SH-SY5Y (cell line): ENCODE measurements around the gene MED27.

Experiments used
- GATA2 ChIP-seq: IDR thresholded peaks from 2 replicates; pipeline ENCODE4 v1.6.1; 2011; ENCODE audit warnings: mild to moderate bottlenecking, low read depth, low read length
- GATA3 ChIP-seq: IDR thresholded peaks from 2 replicates; pipeline ENCODE4 v1.6.1; 2011; ENCODE audit warnings: low read depth, mild to moderate bottlenecking, low read length, moderate library complexity

DNA sequence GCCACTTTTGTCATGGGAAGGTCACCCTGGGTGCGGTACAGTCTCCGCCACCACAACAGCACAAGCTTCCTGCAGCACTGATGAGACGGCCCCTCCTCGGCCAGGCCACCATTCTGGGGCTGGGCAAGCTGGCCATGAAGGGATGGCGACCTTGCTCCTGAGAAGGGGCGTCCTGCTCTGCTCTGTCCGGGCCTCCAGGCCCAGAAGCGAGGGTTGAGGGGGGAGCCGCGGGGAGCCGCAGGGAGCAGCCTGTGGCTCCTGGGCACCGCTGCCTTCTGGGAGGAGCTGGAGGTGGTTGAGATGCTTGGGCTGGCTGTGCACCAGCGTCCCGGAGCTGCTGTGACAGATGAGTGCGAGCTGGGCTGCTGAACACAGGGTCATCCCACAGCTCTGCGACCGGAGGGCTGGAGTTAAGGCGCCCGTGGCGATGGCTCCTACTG is 255.5 kb downstream of the MED27 start:
- TF ChIP-seq GATA3 (no peak), GATA2 (no peak)
